HL-60 (cell line): ENCODE data around the gene C4BPA.

ENCODE experiments used
- GABPA ChIP-seq: IDR thresholded peaks from 2 replicates; pipeline ENCODE4 v1.6.1; 2012; ENCODE audit warnings: low read depth
- POLR2AphosphoS5 ChIP-seq: IDR thresholded peaks from 2 replicates; pipeline ENCODE4 v1.6.1; 2012; ENCODE audit warnings: low read depth
- TF ChIP-seq, protein P1 (sequence below): IDR thresholded peaks from one replicate; pipeline ENCODE4 v1.5.1; 2011; ENCODE audit warnings: low read length, control low read depth, inconsistent platforms; ENCODE audit not compliant: insufficient read depth

DNA sequence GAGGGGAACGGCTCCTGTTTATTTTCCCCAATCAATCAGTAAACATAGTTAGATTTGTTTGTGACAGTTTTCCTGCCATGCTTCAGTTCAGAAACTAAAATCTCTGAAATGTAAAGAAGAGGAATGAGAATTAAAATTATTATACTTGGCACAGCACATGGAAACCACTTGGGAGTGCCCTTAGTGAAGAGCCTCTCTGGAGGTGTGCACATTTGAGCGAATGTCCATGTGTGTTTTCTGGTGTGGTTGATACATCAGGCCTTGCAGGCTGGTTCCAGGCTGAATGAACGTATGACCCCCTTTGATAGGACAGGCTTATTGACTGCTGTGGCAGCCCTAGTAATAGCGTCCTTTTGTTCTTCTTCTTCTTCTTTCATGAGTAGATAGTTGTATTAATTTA, 27.1 kb downstream of the C4BPA start:
- TF ChIP-seq, protein P1, sequence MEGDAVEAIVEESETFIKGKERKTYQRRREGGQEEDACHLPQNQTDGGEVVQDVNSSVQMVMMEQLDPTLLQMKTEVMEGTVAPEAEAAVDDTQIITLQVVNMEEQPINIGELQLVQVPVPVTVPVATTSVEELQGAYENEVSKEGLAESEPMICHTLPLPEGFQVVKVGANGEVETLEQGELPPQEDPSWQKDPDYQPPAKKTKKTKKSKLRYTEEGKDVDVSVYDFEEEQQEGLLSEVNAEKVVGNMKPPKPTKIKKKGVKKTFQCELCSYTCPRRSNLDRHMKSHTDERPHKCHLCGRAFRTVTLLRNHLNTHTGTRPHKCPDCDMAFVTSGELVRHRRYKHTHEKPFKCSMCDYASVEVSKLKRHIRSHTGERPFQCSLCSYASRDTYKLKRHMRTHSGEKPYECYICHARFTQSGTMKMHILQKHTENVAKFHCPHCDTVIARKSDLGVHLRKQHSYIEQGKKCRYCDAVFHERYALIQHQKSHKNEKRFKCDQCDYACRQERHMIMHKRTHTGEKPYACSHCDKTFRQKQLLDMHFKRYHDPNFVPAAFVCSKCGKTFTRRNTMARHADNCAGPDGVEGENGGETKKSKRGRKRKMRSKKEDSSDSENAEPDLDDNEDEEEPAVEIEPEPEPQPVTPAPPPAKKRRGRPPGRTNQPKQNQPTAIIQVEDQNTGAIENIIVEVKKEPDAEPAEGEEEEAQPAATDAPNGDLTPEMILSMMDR = no peak
- no peak for TF ChIP-seq GABPA
- TF ChIP-seq POLR2AphosphoS5 = no peak
